Pancreas (tissue), 10 donors: ENCODE results near the gene FRRS1. TPM values are rescaled to one million over a fixed set of nuclear protein-coding genes. Genes with fewer than 3 reads are reported as not detected.
A peak's percentile ranks its signal among the peaks of the same experiment; 100 is the strongest.
"Not testable (repeated sequence)": the region's sequence is repeated elsewhere in the genome, so short reads cannot be mapped to it uniquely, and the experiment has no call there.

Experiments used
- ATAC-seq, 4 donors: fragments of 200-7000 bp; cut with Tn5 transposase; one replicate each; pipeline versions ENCODE4 v1.8.0 to v1.9.1; 2020; ENCODE audit warnings: mild to moderate bottlenecking in 4 of 4, moderate library complexity in 4 of 4
- DNase-seq, 6 donors: peaks; one replicate each; pipeline ENCODE4 v3.0.0-alpha.2; 2020
- FAIRE-seq: peaks from 2 replicates; lab custom pipeline; 2012; peaks lifted over from hg19 to GRCh38; lab: Jason Lieb, UNC
- H3K27ac ChIP-seq, 4 donors: fragments of 200-600 bp; sonication (generic); 1 replicate in 3 of 4; 2 replicates in 1 of 4; pipeline versions ENCODE4 v1.5.0 to v1.8.0; 2020
- H3K27me3 ChIP-seq, 4 donors: fragments of 200-600 bp; one replicate each; pipeline ENCODE4 v1.8.0; 2021
- H3K36me3 ChIP-seq, 3 donors: fragments of 200-600 bp; sonication (generic) in 1 of 3; one replicate each; pipeline versions ENCODE4 v1.5.0 to v1.8.0; 2020 to 2021
- H3K4me1 ChIP-seq, 3 donors: fragments of 200-600 bp; one replicate each; pipeline ENCODE4 v1.8.0; 2021
- H3K4me3 ChIP-seq, 4 donors: fragments of 200-600 bp; sonication (generic) in 2 of 4; one replicate each; pipeline versions ENCODE4 v1.5.0 to v1.8.0; 2020 to 2021
- H3K9me3 ChIP-seq, 4 donors: fragments of 200-600 bp; one replicate each; pipeline ENCODE4 v1.8.0; 2021
- WGBS, 2 donors: extraction: QIAGEN DNeasy Blood & Tissue Kit; methylation state at CpG; one replicate each; pipeline ENCODE4 v1.1.7; 2013; 5-methylcytosine and 5-hydroxymethylcytosine counted together
- intact Hi-C, 3 donors: fragments of 100-400 bp; cut with DNase I; formaldehyde crosslinking; loops; one replicate each; pipeline versions ENCODE4 v1.11.1 to v1.14.2; 2022
- polyA plus RNA-seq, 2 donors: library from polyadenylated mRNA; stranded (reverse); fragments of 200-250 nt; gene quantifications; one replicate each; pipeline ENCODE4 v1.2.3, GENCODE V29; 2013
- total RNA-seq, 6 donors: library from RNA; stranded (reverse); fragmentation: NEBNext Ultra II Directional in 4 of 6; extraction: Animal tissue kit (Norgen Biotek cat#: 25700) in 4 of 6; gene quantifications; one replicate each; pipeline versions ENCODE4 v1.2.1 to v1.2.4, GENCODE V29; 2021 to 2023
- TF ChIP-seq, protein P1 (sequence below), 4 donors: fragments of 200-600 bp; sonication (generic) in 3 of 4; IDR thresholded peaks; one replicate each; pipeline versions ENCODE4 v1.5.0 to v1.8.0; 2021; ENCODE audit warnings: antibody characterized with exemption in 4 of 4
- donor health status: healthy with polysubstance abuse.
- donor health status: DM: no; HTN: no; CAD: no; lungs with moderate emphysema.
- donor health status: DM: no; HTN: no; CAD: no.
- donor health status: control.
- donor health status: control.
- donor health status: Bipolar disorder and iron deficiency.
- donor health status: DM: yes; HTN: yes; CAD: no.
- donor health status: DM: no; HTN: no; CAD: no.
- donor health status: DM: no; HTN: no; CAD: no.
- donor health status: DM: yes; HTN: yes; CAD: no.

FRRS1 gene
- total and polyA plus RNA-seq, 8 donors: 0.34 to 7.3 (median 1.7) TPM

DNA sequence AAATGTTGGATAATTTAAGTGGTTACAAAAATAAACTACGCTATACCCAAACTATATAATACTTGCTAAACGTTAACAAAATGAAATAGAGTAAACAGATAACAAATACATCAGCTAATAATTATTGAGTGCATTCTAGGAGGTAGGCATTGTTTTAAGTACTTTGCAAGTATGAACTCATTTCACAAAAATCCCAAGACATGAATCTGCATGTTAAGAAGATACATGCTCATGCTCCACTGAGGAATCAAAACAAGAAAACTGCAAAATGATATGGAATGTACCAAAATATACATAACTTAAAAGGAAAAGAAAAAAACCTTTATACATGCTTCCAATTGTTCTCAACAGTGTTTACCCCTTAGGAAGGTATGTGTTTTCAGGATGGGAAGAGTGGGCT, 2.5 kb downstream of the FRRS1 start:
- intact Hi-C loops: no loop called here
- Histone ChIP-seq H3K9me3 (no peaks in the 10 kb centered on the region), H3K27ac (no peak overlapping the region), H3K36me3 (no peaks in the 10 kb centered on the region), H3K4me1 (peaks cover 0 to 14% (median 7%) of the 10 kb centered on the region in 3 donors), H3K4me3 (no peak overlapping the region), H3K27me3 (no peaks in the 10 kb centered on the region)
- no peak for ATAC-seq
- FAIRE-seq: no peak
- TF ChIP-seq, protein P1, sequence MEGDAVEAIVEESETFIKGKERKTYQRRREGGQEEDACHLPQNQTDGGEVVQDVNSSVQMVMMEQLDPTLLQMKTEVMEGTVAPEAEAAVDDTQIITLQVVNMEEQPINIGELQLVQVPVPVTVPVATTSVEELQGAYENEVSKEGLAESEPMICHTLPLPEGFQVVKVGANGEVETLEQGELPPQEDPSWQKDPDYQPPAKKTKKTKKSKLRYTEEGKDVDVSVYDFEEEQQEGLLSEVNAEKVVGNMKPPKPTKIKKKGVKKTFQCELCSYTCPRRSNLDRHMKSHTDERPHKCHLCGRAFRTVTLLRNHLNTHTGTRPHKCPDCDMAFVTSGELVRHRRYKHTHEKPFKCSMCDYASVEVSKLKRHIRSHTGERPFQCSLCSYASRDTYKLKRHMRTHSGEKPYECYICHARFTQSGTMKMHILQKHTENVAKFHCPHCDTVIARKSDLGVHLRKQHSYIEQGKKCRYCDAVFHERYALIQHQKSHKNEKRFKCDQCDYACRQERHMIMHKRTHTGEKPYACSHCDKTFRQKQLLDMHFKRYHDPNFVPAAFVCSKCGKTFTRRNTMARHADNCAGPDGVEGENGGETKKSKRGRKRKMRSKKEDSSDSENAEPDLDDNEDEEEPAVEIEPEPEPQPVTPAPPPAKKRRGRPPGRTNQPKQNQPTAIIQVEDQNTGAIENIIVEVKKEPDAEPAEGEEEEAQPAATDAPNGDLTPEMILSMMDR (IDR thresholded peaks at IDR 0.05): no peak
- whole genome bisulfite sequencing, 2 donors: 56 to 64% methylated on average over 2 of the region's 2 CpGs
- DNase-seq: no peak

DNA sequence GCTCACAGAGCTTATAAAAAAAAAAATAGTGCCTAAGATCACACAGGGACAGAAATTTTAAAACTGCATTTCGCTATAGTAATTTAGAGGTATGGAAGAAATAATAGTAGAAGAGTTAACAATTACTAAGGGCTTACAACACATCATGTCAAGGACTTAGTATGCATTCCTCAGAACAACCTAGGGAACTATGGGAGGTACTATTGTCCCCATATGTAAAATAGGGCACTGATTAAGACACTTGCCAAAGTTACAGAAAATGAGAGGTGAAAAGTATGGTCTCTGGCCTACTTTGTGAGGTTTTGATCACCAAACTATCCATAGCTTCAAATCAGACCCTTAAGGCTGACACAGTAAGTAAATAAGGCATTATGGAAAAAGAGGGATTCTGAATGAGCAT, 4.7 kb downstream of the FRRS1 start:
- no peak for ATAC-seq
- TF ChIP-seq, protein P1 (IDR thresholded peaks at IDR 0.05): no peak

DNA sequence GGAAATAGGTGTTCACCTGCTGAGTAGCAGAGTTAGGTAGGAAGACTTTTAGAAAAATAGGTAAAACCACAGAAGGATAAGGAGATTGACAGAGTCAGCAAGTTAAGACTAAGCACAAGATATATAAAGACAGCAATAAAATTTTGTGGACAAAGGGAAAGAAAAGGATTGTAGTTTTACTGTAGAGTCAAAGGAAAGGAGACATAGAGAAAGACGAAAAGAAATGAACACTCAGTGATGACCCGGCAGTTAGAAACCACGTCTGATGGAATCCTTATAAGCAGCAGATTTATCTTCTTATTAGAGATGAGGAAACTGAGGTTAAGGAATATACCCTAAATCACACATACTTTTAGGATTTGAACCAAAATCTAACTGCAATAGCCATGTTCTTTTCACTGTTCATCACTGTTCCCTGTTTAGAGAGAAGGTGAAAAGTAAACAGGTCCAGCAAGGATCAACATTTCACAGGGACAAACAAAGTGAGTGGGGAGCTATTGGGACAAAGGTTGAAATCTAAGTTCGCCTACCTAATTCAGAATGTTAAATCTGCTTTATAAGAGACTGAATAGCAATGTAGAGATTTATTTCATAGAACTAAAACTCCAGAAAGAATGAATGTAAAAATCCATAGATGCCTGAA, 6.8 kb downstream of the FRRS1 start:
- no peaks in the 10 kb centered on the region for H3K27me3 ChIP-seq
- no peaks in the 10 kb centered on the region for H3K36me3 ChIP-seq
- no peaks in the 10 kb centered on the region for H3K9me3 ChIP-seq
- TF ChIP-seq, protein P1 (IDR thresholded peaks at IDR 0.05): no peak
- no peak overlapping the region for H3K4me3 ChIP-seq
- FAIRE-seq: no peak
- peak overlapping the region in 1 of 4 donors; percentile 17 for H3K27ac ChIP-seq
- WGBS, 2 donors: 83 to 95% methylated on average over 4 of the region's 4 CpGs
- ATAC-seq: no peak
- intact Hi-C loops: no loop called here
- peaks cover 0 to 8% (median 0%) of the 10 kb centered on the region in 3 donors for H3K4me1 ChIP-seq
- DNase-seq: no peak

More for the DNA sequence above, 4.7 kb downstream of the FRRS1 start:
- FAIRE-seq (no peak), DNase-seq (no peak)
- no peak overlapping the region for H3K27ac ChIP-seq
- intact Hi-C loops: no loop called here
- WGBS, 2 donors: 92 to 98% methylated on average over 1 of the region's 1 CpG
- no peaks in the 10 kb centered on the region for H3K9me3 ChIP-seq
- no peak overlapping the region for H3K4me3 ChIP-seq
- no peaks in the 10 kb centered on the region for H3K27me3 ChIP-seq
- H3K36me3 ChIP-seq: no peaks in the 10 kb centered on the region
- peaks cover 0 to 8% (median 0%) of the 10 kb centered on the region in 3 donors for H3K4me1 ChIP-seq

DNA sequence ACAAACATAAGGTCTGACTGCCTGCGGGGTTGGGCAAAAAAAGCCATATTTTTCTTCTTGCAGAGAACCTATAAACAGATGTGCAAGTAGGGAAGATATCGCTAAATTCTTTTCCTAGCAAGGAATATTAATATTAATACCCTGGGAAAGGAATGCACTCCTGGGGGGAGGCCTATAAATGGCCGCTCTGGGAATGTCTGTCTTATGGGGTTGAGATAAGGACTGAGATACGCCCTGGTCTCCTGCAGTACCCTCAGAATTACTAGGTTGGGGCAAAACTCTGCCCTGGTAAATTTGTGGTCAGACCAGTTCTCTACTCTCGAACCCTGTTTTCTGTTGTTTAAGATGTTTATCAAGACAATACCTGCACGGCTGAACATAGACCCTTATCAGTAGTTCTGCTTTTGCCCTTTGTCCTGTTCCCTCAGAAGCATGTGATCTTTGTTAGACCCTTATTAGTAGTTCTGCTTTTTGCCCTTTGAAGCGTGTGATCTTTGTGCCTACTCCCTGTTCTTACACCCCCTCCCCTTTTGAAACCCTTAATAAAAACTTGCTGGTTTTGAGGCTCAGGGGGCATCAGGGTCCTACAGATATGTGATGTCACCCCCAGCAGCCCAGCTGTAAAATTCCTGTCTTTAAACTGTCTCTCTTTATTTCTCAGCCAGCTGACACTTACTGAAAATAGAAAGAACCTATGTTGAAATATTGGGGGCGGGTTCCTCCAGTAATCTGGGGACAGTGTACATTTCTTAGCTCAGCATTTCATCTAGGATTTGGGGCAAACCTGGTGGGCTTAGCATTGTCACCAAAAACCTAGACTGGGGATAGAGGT, 7.5 kb downstream of the FRRS1 start:
- FAIRE-seq: not testable (repeated sequence)

DNA sequence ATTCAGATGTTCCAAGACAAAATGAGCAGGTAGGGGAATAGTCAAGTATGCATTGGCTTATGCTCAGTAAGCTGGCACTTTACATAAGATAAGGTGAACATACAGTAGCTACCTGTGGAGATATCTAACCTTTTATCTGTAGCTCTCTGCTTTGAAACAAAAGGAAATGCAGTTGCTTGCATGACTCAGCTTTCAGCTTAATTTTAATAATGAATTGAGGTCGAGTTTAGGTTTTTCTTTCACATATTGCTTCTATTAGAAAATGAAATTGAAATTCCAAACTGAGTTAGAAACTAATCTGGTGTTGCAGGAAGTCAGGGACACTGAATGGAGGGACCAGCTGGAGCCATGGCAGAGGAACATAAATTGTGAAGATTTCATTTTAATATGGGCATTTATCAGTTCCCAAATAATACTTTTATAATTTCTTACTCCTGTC, 8.3 kb downstream of the FRRS1 start:
- Histone ChIP-seq H3K27me3 (no peaks in the 10 kb centered on the region), H3K4me1 (peaks cover 0 to 8% (median 0%) of the 10 kb centered on the region in 3 donors), H3K27ac (no peak overlapping the region), H3K36me3 (no peaks in the 10 kb centered on the region), H3K9me3 (no peaks in the 10 kb centered on the region), H3K4me3 (no peak overlapping the region)
- intact Hi-C loops: no loop called here
- ATAC-seq: peak in 2 of 4 donors; percentile 41 to 75
- no peak for FAIRE-seq
- no peak for DNase-seq
- 4 to 10% methylated on average over 1 of the region's 1 CpG for WGBS, 2 donors
- TF ChIP-seq, protein P1 (IDR thresholded peaks at IDR 0.05): no peak

More for the DNA sequence above, 7.5 kb downstream of the FRRS1 start:
- H3K27me3 ChIP-seq, ATAC-seq, intact Hi-C loops, DNase-seq, H3K4me1 ChIP-seq, H3K9me3 ChIP-seq, H3K4me3 ChIP-seq, H3K36me3 ChIP-seq: not testable (repeated sequence)
- peak overlapping the region in 1 of 4 donors; percentile 17 for H3K27ac ChIP-seq
- 84 to 87% methylated on average over 8 of the region's 8 CpGs for WGBS, 2 donors
